ENCODE data around the gene AMZ1.
"Not testable (repeated sequence)": the region's sequence is repeated elsewhere in the genome, so short reads cannot be mapped to it uniquely, and the experiment has no call there.

Gene AMZ1

GRCh38 chr7:2666588-2667250 is 21.3 kb upstream of the AMZ1 start:
- FAIRE-seq = no peak
- no peak for DNase-seq (ENCODE audit: insufficient read length, low spot score)

DNA sequence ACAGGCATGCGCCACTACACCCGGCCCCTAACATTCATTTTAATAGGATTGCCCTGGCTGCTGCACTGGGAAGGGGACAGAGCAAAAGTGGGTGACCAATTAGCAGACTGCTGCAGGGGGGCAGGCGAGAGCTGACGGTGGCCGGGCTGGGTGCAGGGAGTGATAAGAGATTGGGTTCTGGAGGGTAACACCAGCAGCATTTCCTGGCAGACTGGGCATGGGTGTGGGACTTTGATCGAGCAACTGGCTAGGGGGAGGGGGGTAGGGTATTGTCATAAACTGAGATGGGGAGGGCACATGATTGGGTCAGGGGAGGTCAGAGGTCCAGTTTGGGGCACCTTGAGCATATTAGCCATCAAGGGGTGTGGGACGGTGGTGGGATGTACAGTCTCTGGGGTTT is 20.2 kb upstream of the AMZ1 start:
- FAIRE-seq (no peak), DNase-seq (ENCODE audit: insufficient read length, low spot score) (no peak)

GRCh38 chr7:2668401-2668800 is 19.6 kb upstream of the AMZ1 start:
- FAIRE-seq = no peak
- no peak for DNase-seq (ENCODE audit: insufficient read length, low spot score)

DNA sequence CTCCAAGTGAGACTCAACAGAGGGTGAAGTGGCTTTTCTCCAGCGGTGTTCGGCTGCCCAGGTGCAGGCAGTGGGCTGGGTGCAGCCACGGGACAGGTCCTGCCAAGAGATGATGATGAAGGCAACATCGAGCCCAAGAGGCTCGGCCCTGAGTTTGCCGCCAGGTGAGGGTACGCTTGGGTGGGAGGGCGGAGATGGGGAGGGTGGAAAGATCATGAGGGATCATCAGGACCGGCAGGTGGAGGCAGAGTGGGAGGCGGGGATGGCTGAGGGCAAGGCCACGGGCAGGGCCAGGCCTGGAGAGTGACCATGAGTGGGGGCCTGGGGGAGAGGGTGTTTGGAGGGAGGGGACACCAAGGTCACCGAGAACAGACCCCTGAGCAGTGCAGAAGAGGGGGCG is 17.8 kb upstream of the AMZ1 start:
- no peak for DNase-seq (ENCODE audit: insufficient read length, low spot score)
- FAIRE-seq = no peak

DNA sequence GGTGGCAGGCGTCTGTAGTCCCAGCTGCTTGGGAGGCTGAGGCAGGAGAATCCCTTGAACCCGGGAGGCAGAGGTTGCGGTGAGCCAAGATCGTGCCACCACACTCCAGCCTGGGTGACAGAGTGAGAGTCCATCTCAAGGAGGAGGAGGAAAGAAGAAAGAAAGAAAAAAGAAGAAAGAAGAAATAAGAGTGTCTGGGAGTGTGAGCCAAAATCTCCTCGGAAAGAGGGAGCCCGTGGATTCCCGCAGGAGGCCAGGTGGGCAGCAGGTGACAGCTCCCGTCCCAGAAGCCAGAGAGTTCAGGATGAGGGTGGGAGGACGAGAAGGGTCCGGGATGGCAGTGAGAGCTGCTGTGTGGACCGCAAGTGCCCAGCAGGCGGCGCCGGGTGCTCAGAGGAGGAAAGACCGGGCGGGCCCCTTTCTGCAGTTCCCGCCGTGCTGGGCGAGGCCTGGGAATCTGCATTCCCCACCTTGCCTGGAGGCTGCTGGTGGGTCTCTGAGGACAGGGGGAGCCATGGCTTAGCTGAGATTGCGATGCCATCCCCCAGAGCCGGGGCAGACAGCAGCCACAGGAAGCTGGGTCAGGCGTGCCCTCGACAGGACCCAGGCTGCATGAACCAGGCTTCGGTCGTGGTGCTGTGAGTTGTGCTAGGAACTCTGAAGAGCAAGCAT is 17.1 kb upstream of the AMZ1 start:
- peak; percentile 85 for DNase-seq (ENCODE audit: insufficient read length, low spot score)

DNA sequence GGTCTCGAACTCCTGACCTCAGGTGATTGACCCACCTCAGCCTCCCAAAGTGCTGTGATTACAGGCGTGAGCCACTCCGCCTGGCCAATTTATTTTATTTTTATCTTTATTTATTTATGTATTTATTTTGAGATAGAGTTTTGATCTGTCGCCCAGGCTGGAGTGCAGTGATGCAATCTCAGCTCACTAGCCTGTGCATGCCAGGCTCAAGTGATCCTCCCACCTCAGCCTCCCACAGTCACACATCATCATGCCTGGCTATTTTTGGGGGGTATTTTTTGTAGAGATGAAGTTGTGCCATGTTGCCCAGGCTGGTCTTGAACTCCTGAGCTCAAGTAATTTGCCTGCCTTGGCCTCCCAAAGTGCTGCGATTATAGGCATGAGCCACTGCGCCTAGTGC is 14.8 kb upstream of the AMZ1 start:
- FAIRE-seq; DNase-seq (ENCODE audit: insufficient read length, low spot score): not testable (repeated sequence)

More for the DNA sequence above, 17.1 kb upstream of the AMZ1 start:
- no peak for FAIRE-seq

DNA sequence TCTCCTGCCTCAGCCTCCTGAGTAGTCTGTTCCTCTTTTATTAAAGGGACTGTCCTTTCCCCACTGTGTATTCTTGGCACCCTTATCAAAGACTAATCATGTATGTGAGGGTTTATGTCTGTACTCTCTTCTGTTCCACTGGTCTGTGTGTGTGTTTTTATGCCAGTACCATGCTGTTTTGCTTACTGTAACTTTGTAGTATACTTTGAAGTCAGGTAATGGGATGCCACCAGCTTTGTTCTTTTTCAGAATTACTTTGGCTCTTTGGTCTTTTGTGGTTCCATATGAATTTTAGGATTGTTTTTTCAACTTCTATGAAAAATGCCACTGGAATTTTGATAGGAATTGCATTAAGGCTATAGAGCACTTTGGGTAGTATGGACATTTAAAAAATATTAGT is 14.1 kb upstream of the AMZ1 start:
- DNase-seq (ENCODE audit: insufficient read length, low spot score) (no peak), FAIRE-seq (no peak)

DNA sequence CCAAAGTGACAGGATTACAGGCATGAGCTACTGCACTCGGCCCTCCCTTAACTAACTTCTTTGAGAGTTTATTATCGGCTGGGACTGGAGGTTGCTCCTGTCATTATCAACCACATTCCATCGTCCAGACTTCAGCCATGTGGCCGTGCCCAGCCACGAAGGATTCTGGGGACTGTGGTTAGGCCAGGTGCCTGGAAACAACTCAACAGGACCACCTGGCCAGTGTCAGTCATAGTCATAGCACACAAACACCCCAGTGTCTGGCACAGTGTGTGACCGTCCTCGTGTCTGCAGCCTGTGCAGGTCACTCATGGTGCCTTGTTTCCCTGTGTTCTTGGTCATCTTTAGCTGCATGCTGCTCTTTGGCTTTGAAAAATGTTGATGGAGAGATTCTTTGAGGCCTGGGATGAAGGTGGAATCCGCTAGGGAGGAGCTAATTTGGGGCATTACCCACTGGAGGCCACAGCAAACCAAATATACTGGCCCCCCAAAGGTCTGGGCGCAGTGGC is 12.7 kb upstream of the AMZ1 start:
- DNase-seq (ENCODE audit: insufficient read length, low spot score) (no peak), FAIRE-seq (no peak)

DNA sequence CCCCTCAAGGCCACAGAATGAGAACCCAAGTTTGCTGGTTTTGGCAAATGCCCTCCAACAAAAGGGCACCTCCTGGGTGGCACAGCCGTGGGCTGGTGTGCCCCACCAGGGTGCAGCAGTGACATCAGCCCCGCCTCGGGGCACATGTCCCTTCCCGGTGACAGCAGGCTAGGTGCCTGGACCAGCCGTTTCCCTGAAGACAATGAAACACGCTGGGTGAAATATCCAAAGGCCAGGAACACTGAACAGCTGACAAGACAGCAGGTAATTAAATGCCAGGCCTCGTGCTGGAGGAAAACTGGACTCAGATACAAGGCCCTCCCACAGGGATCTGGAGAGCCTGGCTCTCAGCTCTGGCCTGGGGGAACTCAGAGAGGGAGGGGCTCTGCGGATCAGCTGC is 11.4 kb upstream of the AMZ1 start:
- not testable (repeated sequence) for DNase-seq (ENCODE audit: insufficient read length, low spot score)
- peak; percentile 95 for FAIRE-seq

- FAIRE-seq; DNase-seq (ENCODE audit: insufficient read length, low spot score): not testable (repeated sequence)
Observed at GRCh38 chr7:2678454-2678853, 9.5 kb upstream of the AMZ1 start.

DNA sequence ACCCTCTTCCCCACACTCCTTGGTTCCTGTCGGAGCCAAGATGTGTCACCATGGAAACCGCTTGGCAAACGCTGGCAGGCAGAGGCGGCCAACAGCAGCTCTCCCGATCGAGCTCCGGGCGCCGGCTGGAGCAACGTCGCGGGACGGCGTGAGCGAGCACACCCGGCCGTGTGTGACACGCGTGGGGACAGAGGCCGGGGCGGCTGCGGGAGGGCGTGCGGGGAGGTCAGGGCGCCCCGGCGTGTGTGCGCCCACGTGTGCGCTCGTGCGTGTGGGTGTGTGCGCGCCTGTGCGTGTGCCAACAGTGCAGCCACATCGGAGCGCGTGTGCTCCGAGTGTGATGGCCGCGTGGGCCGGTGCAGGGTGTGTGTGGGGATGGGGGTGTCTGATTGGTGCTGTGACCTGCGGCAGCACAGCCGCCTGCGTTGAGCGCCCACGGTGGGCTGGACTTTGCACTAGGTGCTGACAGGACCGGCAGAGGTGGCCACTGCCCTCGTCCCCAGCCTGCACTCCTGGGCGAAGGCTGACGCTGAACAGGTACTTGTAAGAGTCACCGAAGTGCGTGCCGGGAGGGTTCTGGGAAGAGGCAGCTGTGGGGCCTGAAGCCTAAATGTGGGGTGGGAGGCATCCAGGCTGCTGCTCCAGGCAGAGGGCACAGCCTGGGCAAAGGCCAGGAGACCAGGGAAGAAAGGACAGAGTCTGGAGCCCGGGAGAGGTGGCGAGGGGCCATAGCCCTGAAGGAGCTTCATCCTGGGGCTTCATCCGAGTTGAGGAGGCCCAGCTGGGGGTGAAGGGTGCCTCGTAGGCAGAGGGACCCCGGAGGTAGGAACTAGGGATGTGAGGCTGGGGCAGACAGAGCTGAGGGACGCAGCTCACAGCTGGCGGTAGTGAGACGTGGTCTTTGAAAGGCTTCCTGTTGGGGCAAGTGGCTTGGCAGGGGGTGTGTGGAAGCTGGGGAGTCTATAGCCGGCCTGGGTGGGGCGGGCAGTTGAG is 8.6 kb upstream of the AMZ1 start:
- not testable (repeated sequence) for DNase-seq (ENCODE audit: insufficient read length, low spot score)
- FAIRE-seq = peak; percentile 97

GRCh38 chr7:2680256-2680655 is 7.7 kb upstream of the AMZ1 start:
- DNase-seq (ENCODE audit: insufficient read length, low spot score) (no peak), FAIRE-seq (no peak)

GRCh38 chr7:2680792-2681490 is 7.1 kb upstream of the AMZ1 start:
- peak; percentile 77 for DNase-seq (ENCODE audit: insufficient read length, low spot score)
- FAIRE-seq = no peak

DNA sequence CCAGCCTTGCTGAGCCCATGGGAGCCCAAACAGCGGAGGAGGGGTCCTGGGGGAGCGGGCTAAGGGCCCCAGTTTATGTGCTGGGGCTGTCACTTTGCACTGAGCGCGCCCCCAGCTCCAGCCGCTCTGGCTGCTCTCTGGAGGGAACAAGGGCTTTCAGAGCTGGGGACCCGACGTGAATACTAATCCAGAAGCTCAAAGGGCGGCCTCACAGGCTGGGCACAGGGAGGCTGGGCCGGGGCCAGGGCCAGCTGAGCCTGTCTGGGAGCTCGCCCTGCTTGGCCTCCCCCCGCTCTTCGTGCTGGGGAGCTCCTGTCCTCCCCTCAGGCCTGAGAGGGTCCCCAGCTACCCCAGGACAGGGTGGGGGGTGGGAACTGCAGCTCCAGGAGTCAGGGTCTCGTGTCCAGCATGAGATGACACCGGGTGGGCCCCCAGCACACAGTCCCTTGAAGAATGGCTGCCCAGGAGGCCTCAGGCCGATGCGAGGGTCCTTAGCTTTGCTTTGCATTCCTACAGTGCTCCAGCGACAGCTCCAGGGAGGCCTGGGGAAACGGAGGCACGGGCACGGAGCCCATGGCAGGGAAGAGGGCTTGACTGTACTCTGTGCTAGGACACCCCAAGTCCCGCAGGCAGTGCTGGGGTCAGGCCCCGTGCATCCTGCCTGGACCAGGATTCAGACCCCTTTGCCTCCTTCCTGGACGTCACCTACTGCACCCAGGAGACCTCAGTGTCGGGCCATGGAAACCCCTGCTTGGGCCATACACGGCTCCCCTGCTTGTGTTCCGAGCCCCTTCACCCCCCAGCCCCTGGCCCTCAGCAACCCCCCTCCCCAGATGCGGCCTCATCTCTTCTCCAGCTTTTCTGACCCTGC is 5.8 kb upstream of the AMZ1 start:
- DNase-seq (ENCODE audit: insufficient read length, low spot score) (no peak), FAIRE-seq (no peak)

DNA sequence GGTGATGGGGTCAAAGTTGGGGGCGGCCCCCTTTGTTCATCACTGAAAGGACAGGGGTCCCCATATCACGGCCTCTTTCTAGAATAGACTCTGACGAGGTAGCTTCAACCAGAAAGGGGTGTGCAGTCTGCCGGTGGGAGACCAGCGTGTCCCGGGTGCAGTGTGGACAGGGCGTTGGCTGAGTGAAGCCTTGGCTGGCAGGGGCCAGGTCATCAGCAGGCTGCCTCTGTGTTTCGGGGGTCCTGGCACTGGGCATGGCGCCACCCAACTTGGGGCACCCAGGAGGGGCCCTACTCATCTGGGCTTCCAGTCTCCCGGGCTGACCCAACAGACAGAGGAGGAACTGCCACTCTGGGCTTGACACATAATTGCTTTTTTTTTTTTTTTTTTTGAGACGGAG is 3.5 kb upstream of the AMZ1 start:
- FAIRE-seq (no peak), DNase-seq (ENCODE audit: insufficient read length, low spot score) (no peak)

GRCh38 chr7:2686101-2686500 is 1.9 kb upstream of the AMZ1 start:
- peak; percentile 23 for FAIRE-seq
- DNase-seq (ENCODE audit: insufficient read length, low spot score) = no peak

GRCh38 chr7:2687338-2687869 is 598 bp upstream of the AMZ1 start:
- DNase-seq (ENCODE audit: insufficient read length, low spot score) (no peak), FAIRE-seq (no peak)

- FAIRE-seq (no peak), DNase-seq (ENCODE audit: insufficient read length, low spot score) (no peak)
Observed at GRCh38 chr7:2688409-2689342, 674 bp downstream of the AMZ1 start.

Measured in HTR-8/SVneo (cell line).